NCI-H1092 (cell line): Measurements from ENCODE around the gene CROCC.
A peak's percentile ranks its signal among the peaks of the same experiment; 100 is the strongest.
"Not testable (repeated sequence)": the region's sequence is repeated elsewhere in the genome, so short reads cannot be mapped to it uniquely, and the experiment has no call there.

Source experiments
- DNase-seq: peaks from one replicate; lab custom pipeline; 2025; lab: John Stamatoyannopoulos, UW

The CROCC gene

GRCh38 chr1:16897653-16898052, 24.1 kb upstream of the CROCC start:
- not testable (repeated sequence) for DNase-seq

- DNase-seq = not testable (repeated sequence)
Measured at GRCh38 chr1:16898298-16898697, 23.4 kb upstream of the CROCC start.

- DNase-seq = not testable (repeated sequence)
Measured at GRCh38 chr1:16899020-16899419, 22.7 kb upstream of the CROCC start.

GRCh38 chr1:16900751-16901150, 21.0 kb upstream of the CROCC start:
- DNase-seq = no peak

GRCh38 chr1:16901371-16901770, 20.4 kb upstream of the CROCC start:
- not testable (repeated sequence) for DNase-seq

- no peak for DNase-seq
Measured at GRCh38 chr1:16903054-16903453, 18.7 kb upstream of the CROCC start.

GRCh38 chr1:16903458-16903796, 18.3 kb upstream of the CROCC start:
- DNase-seq = no peak

GRCh38 chr1:16904560-16905109, 17.1 kb upstream of the CROCC start:
- peak; percentile 99 for DNase-seq

GRCh38 chr1:16905110-16905867, 16.4 kb upstream of the CROCC start:
- peak; percentile 67 for DNase-seq

GRCh38 chr1:16905868-16906702, 15.6 kb upstream of the CROCC start:
- no peak for DNase-seq

- no peak for DNase-seq
Measured at GRCh38 chr1:16906873-16907272, 14.9 kb upstream of the CROCC start.

GRCh38 chr1:16907870-16908758, 13.6 kb upstream of the CROCC start:
- no peak for DNase-seq

GRCh38 chr1:16911851-16912721, 9.6 kb upstream of the CROCC start:
- not testable (repeated sequence) for DNase-seq

GRCh38 chr1:16912742-16913141, 9.0 kb upstream of the CROCC start:
- not testable (repeated sequence) for DNase-seq

GRCh38 chr1:16913181-16913832, 8.4 kb upstream of the CROCC start:
- no peak for DNase-seq

GRCh38 chr1:16913833-16914662, 7.7 kb upstream of the CROCC start:
- peak; percentile 94 for DNase-seq

- DNase-seq = not testable (repeated sequence)
Measured at GRCh38 chr1:16914928-16915626, 6.7 kb upstream of the CROCC start.

GRCh38 chr1:16915627-16915973, 6.1 kb upstream of the CROCC start:
- no peak for DNase-seq
